Activated CD4-positive, alpha-beta T cell treated with anti-CD3 and anti-CD28 coated beads, Interleukin-2, amount 50 U/mL, for 16 hours (primary cell): Measurements from ENCODE around the gene IL4I1.

ENCODE experiments used
- DNase-seq: peaks from one replicate; pipeline ENCODE4 v3.0.0-alpha.2; 2020

IL4I1 gene

GRCh38 chr19:49877020-49877878 lies 19.4 kb downstream of the IL4I1 start, which contains the start of the genes AKT1S1 and TBC1D17:
Gene AKT1S1, minus strand, starts transcription at chr19:49877355. Its CDS starts 4,060 bp downstream, at chr19:49873295.
Gene TBC1D17, plus strand, starts transcription at chr19:49877702. Its CDS starts 22 bp downstream, at chr19:49877724.
- peak; percentile 99 for DNase-seq

GRCh38 chr19:49876422-49877019 lies 20.2 kb downstream of the IL4I1 start:
- peak; percentile 99 for DNase-seq

GRCh38 chr19:49875857-49876421 lies 20.7 kb downstream of the IL4I1 start:
- peak; percentile 63 for DNase-seq

DNA sequence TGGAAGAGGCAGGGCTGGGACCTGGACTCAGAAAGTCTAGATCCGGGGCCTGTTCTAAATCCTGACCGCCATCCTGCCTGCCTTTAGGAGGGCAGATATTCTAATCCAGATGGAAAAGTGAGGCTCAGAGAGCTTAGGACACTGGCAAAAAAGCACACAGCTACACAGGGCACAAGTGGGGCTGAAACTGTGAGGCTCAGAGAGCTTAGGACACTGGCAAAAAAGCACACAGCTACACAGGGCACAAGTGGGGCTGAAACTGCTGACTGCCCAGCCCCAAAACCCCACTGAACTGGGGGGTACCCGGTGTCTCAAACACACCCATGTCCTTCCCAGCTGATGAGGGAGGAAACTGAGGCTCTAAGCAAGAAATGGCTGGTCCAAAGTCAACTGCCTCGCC lies 21.5 kb downstream of the IL4I1 start:
- DNase-seq: no peak

DNA sequence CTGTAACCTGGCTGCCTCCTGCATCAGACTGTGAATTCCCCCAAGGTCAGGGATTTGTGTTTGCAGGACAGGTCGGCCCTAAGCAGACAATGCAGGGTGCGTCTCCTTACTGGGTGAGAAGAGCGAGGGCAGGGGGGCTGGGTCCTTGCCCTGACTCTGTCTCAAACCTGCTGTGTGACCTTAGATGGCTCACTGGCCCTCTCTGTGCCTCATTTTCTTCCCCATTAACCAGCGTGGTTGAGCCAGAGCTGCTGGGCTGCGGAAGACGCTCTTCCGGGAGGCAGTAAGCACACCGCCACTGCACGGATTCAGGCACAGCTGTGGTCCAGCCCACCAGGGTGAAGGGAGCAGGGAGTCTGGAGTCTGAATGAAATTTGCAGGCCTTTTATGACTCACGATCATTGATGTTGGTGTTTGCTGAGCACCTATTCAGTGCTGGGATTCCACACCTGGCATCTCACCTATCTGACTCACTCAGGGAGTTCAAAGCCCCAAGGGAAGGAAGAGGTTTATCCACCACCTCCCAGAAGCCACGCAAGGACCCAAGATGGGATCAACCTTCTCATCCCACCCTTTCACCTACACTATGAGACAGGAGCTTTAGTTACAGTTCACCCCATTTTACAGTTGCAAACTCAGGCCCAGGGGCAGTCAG lies 22.1 kb downstream of the IL4I1 start:
- no peak for DNase-seq

- no peak for DNase-seq
These were observed 22.9 kb downstream of the IL4I1 start for GRCh38 chr19:49873834-49874233.

GRCh38 chr19:49873129-49873521 lies 23.6 kb downstream of the IL4I1 start:
- DNase-seq: no peak

DNA sequence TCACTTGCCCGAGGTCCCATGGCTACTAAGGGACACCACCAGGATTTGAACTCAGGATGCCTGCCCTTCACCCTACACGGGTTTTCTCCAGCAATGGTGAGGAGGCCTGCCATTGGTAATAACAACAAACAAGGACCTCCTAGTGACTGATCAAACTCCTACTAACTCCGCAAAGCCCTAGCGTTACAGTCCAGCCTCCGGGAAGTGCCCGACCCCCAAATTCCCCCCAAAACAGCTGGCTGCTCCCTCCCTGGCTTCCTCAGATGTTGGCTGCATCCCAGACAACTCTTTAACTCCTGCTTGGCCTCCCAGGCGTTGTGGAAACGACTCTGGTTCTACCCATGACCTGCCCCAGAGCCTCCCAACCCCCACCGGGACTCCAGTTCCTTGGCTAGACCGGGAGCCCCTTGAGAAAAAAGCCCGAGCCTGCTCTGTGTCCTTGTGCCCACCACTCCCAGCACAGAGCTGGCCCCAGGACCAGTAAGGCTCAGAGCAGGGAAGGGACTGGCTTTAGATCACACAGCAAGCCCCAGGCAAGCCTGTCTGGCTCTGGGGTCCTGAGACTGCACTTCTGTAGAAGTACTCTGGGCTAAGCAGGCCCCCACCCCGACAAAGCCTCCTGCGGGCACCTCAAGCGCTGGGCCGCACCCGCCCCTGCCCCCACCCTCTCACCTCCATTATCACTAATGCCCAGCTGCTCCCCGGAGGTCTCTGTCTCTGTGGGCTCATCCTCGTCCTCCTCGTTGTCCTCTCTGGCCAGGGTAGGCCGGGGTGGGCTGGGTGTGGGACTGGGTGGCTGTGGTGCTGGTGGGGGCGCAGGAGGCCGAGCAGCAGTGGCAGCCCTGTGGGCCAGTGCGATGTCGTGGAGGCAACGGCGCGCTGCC lies 24.2 kb downstream of the IL4I1 start:
- DNase-seq: no peak

GRCh38 chr19:49871349-49871985 lies 25.2 kb downstream of the IL4I1 start:
- no peak for DNase-seq

DNA sequence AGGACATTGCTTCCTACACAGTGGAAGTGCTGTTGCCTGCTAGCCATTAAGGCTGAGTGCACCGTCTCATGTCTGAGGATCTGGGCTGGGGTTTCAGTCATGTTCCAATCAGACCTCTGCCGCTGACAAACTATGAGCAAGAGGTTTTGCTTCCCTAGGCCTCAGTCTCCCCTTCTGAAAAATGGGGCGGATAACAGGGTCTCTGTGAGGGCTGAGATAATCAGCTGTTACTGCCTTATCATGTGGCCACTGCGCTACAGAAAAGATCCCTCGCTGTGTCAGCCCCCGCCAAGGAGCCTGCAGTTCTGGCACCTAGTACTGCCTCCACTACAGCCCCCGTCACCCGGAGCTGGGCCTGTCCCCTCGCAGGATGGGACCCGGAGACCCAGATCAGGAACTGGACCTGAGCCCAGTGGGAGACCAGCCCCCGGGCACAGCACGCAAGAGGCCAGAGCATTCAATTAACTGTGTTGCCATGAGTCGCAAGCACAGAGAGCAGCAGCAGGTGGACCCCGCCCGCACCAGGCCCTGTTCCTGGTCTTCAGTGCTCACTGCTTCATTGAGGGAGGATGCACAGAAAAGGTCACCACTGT lies 26.3 kb downstream of the IL4I1 start:
- DNase-seq: no peak

DNA sequence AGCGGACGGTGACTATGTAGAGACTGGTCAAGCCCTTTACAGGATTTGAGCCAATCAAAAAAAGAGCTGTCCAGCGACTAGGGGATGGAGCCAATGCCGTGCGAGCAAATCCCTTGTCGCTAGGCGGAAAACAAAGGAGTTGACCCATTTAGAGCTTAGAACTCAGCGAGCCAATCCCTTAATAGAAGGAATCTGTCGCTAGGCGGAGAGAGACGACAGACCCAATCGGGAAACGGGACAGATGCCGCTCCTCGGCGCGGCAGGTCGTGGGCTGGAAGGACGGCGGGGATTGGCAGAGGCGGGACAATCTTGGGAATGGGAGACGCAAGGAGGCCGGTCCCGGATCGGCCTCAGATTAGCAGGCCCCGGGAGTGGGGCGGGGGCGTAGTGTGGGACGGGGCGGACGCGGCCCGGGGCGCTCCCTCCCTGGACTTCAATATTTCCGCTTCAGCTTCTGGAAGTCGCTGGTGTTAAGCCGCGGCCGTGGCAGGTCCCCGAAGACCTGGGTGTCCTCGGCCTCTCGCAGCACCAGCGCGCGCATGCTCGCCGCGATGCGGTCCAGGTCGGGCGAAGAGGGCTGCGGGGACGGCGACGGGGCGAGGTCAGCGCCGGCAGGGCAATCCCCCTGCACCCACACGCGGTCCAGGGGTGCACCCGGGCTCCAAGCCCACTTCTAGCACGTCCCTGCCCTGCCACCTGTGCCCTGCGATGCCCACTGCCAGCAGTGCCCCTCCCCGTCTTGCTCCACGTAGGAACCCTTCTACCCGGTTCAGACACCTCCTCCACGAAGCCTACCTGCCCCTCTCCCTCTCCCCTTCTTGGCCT lies 27.0 kb downstream of the IL4I1 start:
- DNase-seq: peak; percentile 99

DNA sequence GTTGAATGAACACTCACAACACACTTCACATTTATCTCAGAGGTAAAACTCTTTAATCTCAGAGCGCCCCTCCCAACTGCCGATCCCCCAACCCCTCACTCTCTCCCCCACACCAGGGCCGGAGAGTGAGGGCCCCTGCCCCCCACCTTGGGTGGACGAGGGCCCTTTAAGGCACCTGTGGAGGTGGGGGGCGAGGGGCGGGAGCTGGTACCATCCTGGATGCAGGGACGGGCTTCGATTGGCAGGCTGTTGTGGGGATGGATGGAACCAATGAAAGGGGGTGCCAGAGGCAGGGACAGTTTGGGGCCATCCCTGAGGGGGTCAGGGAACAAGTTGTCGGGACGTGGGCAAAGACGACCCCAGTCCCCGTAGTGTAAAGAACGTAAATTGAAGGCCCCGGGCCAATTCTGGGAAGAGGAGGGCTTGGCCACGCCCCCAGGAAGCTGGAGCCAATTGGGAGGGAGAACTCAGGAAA lies 27.6 kb downstream of the IL4I1 start:
- DNase-seq: no peak

DNA sequence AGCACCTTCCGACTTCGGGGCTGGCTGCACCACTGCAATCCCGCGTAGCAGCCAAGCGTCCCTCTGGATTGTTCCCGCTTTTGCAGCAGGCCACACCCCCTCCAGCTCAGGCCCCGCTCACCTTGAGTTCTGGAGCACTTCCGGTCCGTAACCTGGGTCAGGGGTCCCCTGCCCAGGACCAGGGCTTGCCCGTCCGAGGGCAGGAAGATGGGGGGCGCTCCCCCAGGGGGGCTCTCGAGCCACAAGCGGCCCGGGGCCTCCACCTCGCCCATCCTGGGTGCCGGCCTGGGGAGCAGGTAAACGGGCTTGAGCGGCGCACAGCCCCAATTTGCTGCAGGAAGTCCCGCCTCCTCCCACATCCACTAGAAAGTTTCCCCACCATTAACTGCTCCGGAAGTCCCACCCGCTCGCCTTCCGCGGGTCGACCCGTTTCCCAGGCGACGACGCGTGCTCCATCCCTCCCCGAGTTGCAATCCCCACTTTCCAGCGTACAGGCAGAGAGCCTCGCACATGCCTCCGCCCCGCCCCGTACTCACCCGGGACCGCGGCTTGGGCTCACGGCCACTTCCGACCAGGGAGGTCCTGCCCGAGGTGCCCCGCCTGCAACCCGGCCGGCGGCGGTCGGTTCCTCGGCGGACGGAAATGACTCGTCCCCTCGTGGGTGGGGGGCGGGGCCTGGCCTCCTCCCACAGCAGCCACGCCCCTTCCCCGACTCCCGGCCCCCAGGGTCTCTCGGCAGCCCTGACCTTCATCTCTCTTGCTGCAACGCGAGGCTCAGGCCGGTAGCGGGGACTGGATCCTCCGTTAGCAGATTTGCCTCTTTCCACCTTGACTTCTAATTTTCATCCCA lies 29.5 kb downstream of the IL4I1 start, which contains the start of gene PNKP:
TSS of gene PNKP (minus strand) at position 644 of the 850 bp plus-strand sequence. CDS start at position 272, 372 bp downstream.
- peak; percentile 88 for DNase-seq

- DNase-seq: no peak
These were observed 31.8 kb downstream of the IL4I1 start for GRCh38 chr19:49864890-49865289.

GRCh38 chr19:49863935-49864320 lies 32.8 kb downstream of the IL4I1 start:
- DNase-seq: no peak

DNA sequence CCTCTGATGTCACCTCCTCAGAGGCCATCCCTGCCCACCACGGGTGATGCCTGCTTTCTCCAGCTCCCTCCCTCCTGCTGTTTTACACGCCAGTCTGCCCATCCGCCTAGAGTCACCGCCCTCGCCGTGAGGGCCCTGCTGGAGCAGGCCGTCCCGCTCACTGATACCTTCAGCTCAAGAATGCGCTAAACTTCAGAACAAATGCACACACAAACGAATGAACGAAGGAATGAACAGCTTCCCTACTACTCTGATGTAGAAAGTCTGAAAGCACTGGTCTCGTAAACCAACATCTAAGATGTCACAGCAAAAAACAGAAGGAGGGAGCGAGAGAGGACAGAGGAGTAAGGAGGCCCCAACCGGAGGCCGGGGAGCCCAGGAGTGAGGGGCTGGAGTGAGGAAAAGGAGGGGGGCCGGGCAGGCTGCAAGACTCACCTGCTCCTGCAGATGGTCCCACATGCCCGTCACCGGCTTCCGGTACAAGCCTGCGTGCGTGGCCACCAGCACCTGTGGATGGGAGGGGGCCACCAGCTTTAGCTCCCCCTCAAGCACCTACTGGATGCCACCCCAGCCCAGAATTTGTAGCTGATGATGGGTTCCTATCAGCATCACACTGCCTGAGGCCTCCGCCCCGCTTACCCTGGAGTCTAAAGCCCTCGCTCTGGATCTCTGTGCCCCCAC lies 33.3 kb downstream of the IL4I1 start:
- DNase-seq: no peak

- no peak for DNase-seq
These were observed 34.1 kb downstream of the IL4I1 start for GRCh38 chr19:49862391-49863253.
